NCI-H1930 (cell line): ENCODE results near the gene PHRF1.
A peak's percentile ranks its signal among the peaks of the same experiment; 100 is the strongest.

Experiments used
- DNase-seq, 2 experiments: peaks; one replicate each; lab custom pipeline; 2025; lab: John Stamatoyannopoulos, UW

Gene PHRF1

GRCh38 chr11:539971-540481 is 36.2 kb upstream of the PHRF1 start:
- no peak for DNase-seq

- no peak for DNase-seq
These were observed 35.5 kb upstream of the PHRF1 start for GRCh38 chr11:540583-541432.

DNA sequence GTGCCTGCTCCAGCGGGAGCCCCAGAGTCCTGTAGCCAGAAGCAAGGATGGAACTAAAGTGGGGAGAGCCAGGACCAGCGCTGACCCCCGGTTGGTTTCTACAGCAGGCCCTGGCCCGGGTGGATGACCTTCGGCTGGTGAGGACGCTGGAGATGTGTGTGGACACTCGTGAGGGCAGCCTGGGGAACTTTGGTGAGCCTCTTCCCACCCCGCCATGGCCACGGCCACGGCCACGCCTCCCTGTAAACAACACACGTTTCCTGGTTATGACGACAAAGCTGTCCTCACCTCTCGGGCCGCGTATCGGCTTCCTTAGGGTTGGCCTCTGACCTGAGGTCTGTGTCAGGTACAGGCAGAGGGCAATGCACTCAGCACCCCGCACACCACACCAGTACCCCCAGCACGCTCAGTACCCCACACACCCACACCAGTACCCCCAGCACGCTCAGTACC is 34.8 kb upstream of the PHRF1 start:
- no peak for DNase-seq

DNA sequence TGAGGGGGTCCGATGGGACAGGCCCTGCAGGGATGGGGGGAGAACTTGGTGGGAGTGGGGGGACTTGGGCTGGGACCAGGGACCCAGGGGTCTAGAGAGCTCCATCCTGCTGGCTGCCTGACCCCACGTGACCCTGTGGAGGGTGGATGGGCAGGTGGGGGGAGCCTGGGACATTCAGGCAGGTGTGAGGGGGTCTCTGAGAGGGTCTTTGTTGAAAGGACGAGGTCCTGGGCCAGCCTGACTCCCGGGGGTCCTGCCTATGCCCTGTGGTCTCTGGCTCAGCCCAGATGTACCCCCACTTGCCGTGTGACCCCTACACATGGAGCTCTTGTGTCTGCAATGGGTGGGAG is 31.5 kb upstream of the PHRF1 start:
- no peak for DNase-seq

GRCh38 chr11:545171-545570 is 31.1 kb upstream of the PHRF1 start:
- no peak for DNase-seq

- no peak for DNase-seq
These were observed 27.3 kb upstream of the PHRF1 start for GRCh38 chr11:548700-549603.

DNA sequence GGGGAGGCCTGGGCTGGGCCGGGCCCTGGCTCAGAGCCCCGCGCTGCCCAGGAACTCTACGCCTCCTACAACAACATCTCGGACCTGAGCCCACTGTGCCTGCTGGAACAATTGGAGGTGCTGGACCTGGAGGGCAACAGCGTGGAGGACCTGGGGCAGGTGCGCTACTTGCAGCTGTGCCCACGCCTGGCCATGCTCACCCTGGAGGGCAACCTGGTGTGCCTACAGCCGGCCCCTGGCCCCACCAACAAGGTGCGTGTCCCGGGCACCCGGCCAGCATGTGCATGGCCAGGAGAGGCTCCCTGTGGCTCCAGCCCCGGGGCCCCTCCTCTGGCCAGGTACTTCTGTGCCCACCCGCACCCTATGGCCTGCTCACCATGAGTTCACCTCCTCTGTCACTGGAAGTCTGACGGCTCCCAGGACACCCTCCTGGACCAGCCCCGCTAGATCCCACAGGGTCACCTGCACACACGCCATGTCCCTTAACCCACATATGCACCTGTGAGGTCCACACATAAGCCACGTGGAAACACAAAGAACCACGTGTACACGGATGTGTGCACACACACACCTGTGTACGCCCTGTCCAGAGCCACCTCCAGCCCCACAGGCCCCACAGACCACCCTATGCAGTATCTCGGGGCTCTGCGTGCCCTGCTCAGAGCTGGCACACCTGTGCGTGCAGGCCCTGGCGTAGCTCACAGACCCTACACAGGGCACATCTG is 26.1 kb upstream of the PHRF1 start:
- no peak for DNase-seq

DNA sequence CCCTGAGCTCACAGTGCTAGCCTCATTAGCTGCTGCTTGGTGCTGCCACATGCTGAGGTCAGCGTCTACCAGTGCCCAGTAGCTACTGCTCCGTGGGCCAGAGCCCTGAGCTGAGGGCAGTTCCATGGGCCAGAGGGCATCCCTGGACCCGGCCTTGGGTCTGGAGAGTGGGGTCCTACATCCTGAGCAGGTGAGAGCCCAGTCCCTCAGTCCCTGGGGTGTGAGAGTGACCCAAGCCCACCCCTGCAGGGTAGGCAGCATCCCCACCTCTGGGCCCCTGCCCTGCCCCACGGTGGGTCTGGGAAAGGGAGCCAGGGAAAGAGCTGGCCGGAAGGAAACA is 25.6 kb upstream of the PHRF1 start:
- no peak for DNase-seq

- no peak for DNase-seq
These were observed 25.1 kb upstream of the PHRF1 start for GRCh38 chr11:551131-551530.

GRCh38 chr11:551596-551995 is 24.7 kb upstream of the PHRF1 start:
- DNase-seq = no peak

DNA sequence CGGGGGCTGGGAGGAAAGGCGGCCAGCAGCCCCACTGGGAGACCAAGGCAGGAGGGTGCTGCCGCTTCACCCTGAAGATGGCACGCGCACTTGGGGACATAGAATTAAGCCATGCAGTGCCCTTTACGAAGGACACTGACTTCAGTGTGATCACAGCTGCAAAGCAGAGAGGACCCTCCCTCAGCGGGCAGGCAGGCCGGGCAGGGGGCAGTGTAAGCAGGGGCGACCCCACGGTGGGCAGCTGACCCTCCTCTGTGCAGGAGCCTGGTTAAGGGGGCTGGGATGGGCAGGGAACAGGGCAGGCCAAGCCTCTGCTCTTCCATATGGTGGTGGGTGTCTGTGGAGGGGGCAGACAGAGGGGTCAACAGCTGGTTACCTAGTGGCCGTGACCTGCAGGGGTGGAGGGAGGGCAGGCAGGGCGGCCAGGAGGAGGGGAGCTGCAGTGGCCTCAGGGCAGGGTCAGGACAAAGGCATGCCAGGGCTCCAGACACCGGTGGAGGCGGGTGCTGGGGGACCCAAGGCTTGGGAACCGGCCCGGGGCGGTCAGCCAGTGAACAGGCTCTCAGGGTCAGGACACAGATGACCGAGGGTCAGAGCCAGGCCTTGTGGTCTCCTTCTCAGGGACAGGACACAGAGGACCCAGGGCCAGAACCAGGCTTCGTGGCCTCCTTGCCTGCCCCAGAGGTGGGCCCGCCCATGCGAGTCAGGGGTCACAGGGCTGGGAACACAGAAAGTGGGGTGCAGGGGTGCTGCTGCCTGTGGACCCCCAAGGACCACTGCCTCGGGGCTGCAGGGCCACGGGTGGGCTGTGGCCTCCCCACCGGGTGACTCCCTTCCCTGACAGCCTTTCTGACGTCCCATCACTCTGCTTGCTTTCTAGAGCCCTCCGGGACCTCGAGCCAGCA is 22.9 kb upstream of the PHRF1 start:
- DNase-seq = no peak

DNA sequence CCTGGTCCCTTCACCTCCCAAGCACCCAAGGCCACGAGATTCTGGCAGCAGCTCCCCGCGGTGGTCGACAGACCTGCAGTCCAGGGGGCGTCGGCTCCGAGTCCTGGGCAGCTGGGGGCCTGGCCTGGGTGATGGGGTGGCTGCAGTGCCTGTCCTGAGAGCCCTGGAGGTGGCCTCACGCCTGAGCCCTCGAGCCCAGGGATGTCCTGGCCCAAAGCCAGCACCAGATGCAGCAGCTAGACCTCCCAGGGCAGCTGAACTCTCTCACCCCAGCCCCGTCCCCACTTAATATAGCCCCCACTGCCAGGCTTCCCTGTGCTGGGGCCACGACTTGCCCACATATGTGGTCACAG is 22.3 kb upstream of the PHRF1 start:
- DNase-seq = no peak

GRCh38 chr11:554428-555226 is 21.6 kb upstream of the PHRF1 start:
- DNase-seq = peak; percentile 94 to 97

DNA sequence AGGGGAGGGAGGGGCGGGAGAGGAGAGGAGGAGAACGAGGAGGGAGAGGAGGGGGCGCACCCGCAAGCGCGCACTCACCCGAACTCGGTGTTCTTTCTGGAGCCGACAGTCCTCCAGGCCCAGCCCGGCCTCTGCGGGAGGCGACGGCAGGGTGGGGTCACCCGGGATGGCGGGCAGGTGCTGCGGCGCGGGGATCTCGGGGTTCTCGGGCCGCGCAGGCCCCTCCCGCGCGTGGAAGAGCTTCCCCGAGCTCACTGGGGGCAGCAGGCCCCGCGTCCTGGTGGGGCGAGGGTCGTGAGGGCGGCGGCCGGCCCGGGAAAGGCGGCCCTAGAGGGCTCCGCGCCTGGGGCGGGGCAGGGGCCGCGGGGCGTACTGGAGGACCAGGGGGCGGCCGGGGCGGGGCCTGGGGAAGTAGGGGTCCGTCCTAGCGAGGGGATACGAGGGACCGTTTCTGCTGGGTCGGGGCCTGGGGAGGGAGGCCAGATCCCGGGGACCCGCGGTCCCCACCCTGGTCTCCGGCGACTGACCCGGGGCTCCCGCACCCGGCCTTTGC is 21.0 kb upstream of the PHRF1 start:
- DNase-seq = no peak

DNA sequence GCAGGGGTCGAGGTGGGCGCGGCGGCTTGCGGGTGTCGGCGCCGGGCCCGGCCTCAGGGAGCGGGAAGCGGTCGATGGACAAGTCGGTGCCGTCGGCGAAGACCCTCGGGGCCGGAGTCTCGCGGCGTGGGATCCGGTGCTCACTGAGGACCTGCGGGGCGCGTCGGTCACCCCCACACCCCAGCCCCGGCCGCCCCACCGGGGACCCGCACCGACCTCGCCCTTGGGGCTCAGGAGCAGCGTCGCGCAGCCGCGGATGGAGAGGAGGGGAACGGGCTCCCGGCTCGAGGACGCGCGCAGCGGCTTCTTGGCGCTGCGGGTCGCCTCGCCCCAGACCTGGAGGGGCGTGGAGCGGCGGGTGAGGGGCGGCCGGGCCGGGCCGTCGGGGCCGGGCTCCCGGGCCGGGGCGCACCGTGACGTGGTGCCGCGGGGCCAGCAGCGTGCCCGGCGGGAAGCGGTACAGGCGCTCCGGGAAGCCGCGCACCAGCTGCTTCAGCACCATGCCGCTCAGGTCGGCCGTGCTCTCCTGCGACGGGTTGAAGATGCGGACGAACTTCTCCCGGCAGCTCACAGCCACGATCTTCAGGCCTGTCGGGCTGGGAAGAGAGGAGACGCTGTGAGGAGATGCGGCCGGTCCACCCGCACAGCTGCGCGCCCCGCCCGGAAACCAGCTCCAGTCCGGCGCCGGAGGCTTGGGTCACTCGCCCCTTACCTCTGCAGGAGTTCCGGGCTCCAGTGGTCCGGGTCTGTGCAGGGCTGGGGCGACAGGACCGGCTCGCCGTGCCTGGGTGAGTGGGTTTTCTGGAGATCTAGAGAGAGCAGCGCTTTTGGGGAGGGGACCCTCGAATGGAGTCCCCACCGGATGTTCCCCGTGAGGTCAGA is 20.2 kb upstream of the PHRF1 start:
- no peak for DNase-seq

DNA sequence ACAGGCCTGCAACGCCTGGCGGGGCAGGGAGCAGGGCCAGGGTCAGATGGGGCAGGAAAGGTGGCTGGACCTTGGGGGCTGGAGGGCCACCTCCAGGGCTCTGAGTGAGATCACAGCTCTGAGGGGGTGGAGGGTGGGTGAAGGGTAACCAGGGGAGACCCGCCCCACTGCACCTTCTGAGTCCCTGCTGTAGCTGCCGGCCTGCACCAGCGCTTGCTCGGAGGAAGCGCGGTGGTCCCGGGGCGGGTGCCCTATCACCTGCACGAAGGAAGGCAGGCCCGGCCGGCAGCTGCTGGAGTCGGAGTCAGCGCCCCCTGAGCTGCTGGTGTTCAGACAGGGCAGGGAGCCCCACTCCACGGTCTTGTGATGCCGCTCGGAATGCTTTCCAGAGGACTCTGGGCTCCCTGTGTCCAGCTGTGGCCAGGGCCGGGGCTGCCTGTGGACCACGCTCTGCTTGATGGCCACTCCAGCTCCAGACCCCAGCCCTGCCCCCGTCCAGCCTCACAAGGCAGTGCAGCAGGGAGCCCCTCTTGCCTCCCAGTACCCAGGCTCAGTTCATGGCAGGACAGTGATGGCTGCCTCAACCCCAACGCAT is 19.5 kb upstream of the PHRF1 start:
- DNase-seq = no peak

DNA sequence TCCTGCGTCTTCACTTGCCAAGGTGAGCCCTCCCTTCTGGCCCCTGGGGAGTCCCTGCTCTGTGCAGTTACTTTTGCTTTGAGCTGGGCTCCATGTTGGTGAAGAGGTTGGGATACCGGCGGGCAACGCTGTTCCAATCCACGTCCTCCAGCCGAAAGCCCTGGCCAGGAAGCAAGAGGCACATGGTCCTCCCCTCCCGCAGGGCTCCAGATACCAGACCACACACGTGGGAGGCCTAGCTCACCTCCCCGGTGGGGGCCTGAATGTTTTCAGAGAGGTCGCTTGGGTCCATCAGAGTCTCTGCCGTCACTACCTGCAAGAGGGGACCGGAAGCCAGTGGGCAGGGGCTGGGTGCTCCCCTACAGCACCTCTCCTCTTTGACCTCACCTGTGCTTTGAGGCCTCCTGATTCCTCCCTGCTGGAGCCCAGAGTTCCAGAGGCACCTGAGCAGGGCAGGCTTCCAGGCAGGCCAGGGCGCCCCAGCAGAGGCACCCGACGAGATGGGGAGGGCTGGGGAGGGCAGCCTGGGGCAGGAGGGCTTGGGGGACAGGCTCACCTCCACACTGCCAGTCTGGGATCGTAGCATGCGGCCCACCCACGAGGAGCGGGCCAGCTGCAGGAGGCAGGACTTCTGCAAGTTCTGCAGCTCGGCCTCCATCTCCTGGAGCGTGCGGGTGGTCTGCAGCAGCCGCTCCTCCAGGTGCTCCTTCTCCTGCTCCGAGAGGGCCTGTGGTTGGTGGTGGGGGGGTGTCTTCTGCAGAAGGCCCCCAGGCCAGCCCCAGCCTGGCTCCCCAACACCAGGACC is 18.7 kb upstream of the PHRF1 start:
- no peak for DNase-seq

DNA sequence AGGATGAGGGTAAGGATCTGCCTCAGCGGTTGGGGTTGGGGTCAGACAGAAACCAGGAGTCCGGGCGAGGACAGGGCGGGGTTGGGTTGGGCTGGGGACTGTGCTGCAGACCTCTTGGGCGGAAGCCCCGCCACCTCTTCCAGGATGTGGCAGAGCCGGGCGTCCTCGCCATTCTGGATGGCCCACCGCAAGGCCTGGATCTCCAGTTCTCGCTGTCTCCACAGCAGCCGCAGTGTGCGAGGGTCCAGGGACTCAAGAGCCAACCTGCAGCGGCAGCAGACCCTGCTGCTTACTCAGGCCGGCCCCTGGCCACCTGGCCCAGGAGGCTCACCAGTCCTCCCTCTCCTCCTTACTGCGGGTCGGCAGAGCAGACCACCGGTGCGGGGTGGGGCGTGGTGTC is 17.8 kb upstream of the PHRF1 start:
- no peak for DNase-seq
